ENCODE results near the gene MEGF11.

DNA sequence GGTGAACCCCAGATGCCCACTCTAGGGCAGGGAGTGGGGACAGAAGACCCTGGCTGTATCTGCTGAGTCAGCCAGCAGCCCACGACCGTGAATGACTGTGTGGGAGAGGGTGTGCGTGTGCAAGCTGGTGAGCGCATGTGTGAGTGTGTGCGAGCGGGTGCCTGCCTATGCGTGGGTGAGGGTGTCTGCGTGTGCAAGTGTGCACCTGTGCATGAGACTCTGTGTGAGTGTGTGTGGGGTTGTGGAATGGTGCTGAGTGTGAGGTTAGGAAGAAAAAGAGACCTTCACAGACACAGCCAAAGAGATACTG, 235.1 kb downstream of the MEGF11 start:
- TF ChIP-seq, protein P1, sequence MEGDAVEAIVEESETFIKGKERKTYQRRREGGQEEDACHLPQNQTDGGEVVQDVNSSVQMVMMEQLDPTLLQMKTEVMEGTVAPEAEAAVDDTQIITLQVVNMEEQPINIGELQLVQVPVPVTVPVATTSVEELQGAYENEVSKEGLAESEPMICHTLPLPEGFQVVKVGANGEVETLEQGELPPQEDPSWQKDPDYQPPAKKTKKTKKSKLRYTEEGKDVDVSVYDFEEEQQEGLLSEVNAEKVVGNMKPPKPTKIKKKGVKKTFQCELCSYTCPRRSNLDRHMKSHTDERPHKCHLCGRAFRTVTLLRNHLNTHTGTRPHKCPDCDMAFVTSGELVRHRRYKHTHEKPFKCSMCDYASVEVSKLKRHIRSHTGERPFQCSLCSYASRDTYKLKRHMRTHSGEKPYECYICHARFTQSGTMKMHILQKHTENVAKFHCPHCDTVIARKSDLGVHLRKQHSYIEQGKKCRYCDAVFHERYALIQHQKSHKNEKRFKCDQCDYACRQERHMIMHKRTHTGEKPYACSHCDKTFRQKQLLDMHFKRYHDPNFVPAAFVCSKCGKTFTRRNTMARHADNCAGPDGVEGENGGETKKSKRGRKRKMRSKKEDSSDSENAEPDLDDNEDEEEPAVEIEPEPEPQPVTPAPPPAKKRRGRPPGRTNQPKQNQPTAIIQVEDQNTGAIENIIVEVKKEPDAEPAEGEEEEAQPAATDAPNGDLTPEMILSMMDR (IDR thresholded peaks at IDR 0.05): no peak
- no peak for TF ChIP-seq POLR2A (IDR thresholded peaks at IDR 0.05)
